GM12878 (cell line): ENCODE results near the gene PPP1R37. TPM values are rescaled to one million over a fixed set of nuclear protein-coding genes. Genes with fewer than 3 reads are reported as not detected.
A peak's percentile ranks its signal among the peaks of the same experiment; 100 is the strongest.

ENCODE experiments used
- ATAC-seq: fragments of 200-7000 bp; cut with Tn5 transposase; 3 replicates; pipeline ENCODE4 v1.9.1; 2020; ENCODE audit warnings: mild to moderate bottlenecking, moderate library complexity
- BruUV-seq: library from RNA; stranded (reverse); fragments of 400-500 nt; replicated peaks from 2 replicates; lab custom pipeline; 2021; lab: Mats Ljungman, UMichigan
- CTCF ChIA-PET: fragments of 300-600 bp; sonication (Branson Sonifier 250); formaldehyde crosslinking; extraction: SDS; loops from one replicate; lab custom pipeline; 2021; ENCODE audit warnings: inconsistent platforms; lab: Yijun Ruan, JAX
- POLR2A ChIA-PET: fragments of 350-600 bp; formaldehyde crosslinking; extraction: SDS; loops from one replicate; lab custom pipeline; 2021; ENCODE audit warnings: inconsistent platforms; lab: Charles Lee
- RAD21 ChIA-PET: fragments of 300-600 bp; sonication (Branson Sonifier 250); formaldehyde crosslinking; loops from one replicate; lab custom pipeline; 2023; ENCODE audit warnings: antibody characterized with exemption; ENCODE audit not compliant: unreplicated experiment; lab: Charles Lee
- SMC1A ChIA-PET: fragments of 300-600 bp; sonication (Branson Sonifier 250); formaldehyde crosslinking; loops from one replicate; lab custom pipeline; 2023; ENCODE audit not compliant: unreplicated experiment, uncharacterized antibody; lab: Charles Lee
- DNase-seq: peaks from one replicate; pipeline ENCODE4 v3.0.0-alpha.2; 2011; ENCODE audit warnings: low read depth, low spot score
- FAIRE-seq: peaks from 3 replicates; lab custom pipeline; 2011; peaks lifted over from hg19 to GRCh38; lab: Jason Lieb, UNC
- H2AFZ ChIP-seq: 2 replicates; pipeline ENCODE4 v1.6.0; 2011; ENCODE audit warnings: low read depth, low read length, control low read depth; ENCODE audit not compliant: control insufficient read depth
- H3K27ac ChIP-seq: 2 replicates; pipeline ENCODE4 v1.5.1; 2011; ENCODE audit warnings: control low read depth; ENCODE audit not compliant: control insufficient read depth, insufficient read depth
- H3K27me3 ChIP-seq, 2 experiments: replicated peaks in 1 of 2; 2 replicates each; pipeline versions ENCODE4 v1.6.0 to v1.6.1; 2011; ENCODE audit warnings: low read length in 1 of 2; ENCODE audit not compliant: control insufficient read depth in 2 of 2, insufficient read depth in 2 of 2
- H3K36me3 ChIP-seq, 2 experiments: 2 replicates each; pipeline ENCODE4 v1.5.1; 2011; ENCODE audit warnings: low read length in 1 of 2; ENCODE audit not compliant: control insufficient read depth in 2 of 2, insufficient read depth in 2 of 2
- H3K4me1 ChIP-seq: 2 replicates; pipeline ENCODE4 v1.6.1; 2011; ENCODE audit warnings: mild to moderate bottlenecking, low read length, moderate library complexity, mixed read lengths; ENCODE audit not compliant: control insufficient read depth, insufficient read depth
- H3K4me2 ChIP-seq: 2 replicates; pipeline ENCODE4 v1.6.0; 2011; ENCODE audit warnings: control low read depth; ENCODE audit not compliant: control insufficient read depth, insufficient read depth
- H3K4me3 ChIP-seq: fragments of 200-600 bp; sonication (generic); 2 replicates; pipeline ENCODE4 v1.5.1; 2016
- H3K79me2 ChIP-seq: 2 replicates; pipeline ENCODE4 v1.6.0; 2011; ENCODE audit warnings: low read length; ENCODE audit not compliant: control insufficient read depth, insufficient read depth
- H3K9ac ChIP-seq: 2 replicates; pipeline ENCODE4 v1.8.0; 2011; ENCODE audit warnings: low read length, control low read depth, mixed read lengths; ENCODE audit not compliant: control insufficient read depth, insufficient read depth
- H3K9me3 ChIP-seq: replicated peaks from 3 replicates; pipeline ENCODE4 v1.5.1; 2011; ENCODE audit warnings: mild to moderate bottlenecking, low read length; ENCODE audit not compliant: control insufficient read depth, insufficient read depth
- H4K20me1 ChIP-seq: 2 replicates; pipeline ENCODE4 v1.6.0; 2011; ENCODE audit not compliant: control insufficient read depth, insufficient read depth
- BHLHE40 ChIP-seq, 2 experiments: fragments of 450-650 bp in 1 of 2; IDR thresholded peaks; 2 replicates each; pipeline ENCODE4 v1.6.1; 2011 to 2017; ENCODE audit warnings: low read depth in 2 of 2, borderline replicate concordance in 1 of 2, improper control_type of control experiment in 1 of 2, low read length in 1 of 2, mild to moderate bottlenecking in 1 of 2
- CBX5 ChIP-seq: sonication (generic); IDR thresholded peaks from 2 replicates; pipeline ENCODE4 v1.6.1; 2016; ENCODE audit warnings: low read depth, moderate library complexity, mild to moderate bottlenecking, inconsistent platforms
- CHD4 ChIP-seq: fragments of 200-600 bp; sonication (generic); IDR thresholded peaks from 2 replicates; pipeline ENCODE4 v1.6.1; 2016; ENCODE audit warnings: mild to moderate bottlenecking
- CTCF ChIP-seq, 3 experiments: IDR thresholded peaks in 2 of 3; conservative IDR thresholded peaks in 1 of 3; 2 replicates each; pipeline ENCODE4 v1.5.1; 2011; ENCODE audit warnings: low read depth in 3 of 3, low read length in 3 of 3, mild to moderate bottlenecking in 3 of 3, control low read depth in 2 of 3, moderate library complexity in 2 of 3, inconsistent platforms in 1 of 3, mixed read lengths in 1 of 3; ENCODE audit not compliant: control insufficient read depth in 2 of 3, insufficient read depth in 1 of 3; ENCODE audit errors: extremely low read depth in 1 of 3
- GATAD2B ChIP-seq: fragments of 450-650 bp; conservative IDR thresholded peaks from 2 replicates; pipeline ENCODE4 v1.6.1; 2017; ENCODE audit warnings: low read depth, mild to moderate bottlenecking, moderate library complexity
- PKNOX1 ChIP-seq: fragments of 450-650 bp; IDR thresholded peaks from 2 replicates; pipeline ENCODE4 v1.6.1; 2016; ENCODE audit warnings: mild to moderate bottlenecking
- RAD51 ChIP-seq: fragments of 450-650 bp; IDR thresholded peaks from 2 replicates; pipeline ENCODE4 v1.6.1; 2016; ENCODE audit warnings: moderate library complexity, mild to moderate bottlenecking, inconsistent platforms
- REST ChIP-seq: IDR thresholded peaks from 2 replicates; pipeline ENCODE4 v1.6.1; 2012; ENCODE audit warnings: mild to moderate bottlenecking, low read depth, low read length
- SUZ12 ChIP-seq: fragments of 200-600 bp; sonication (generic); IDR thresholded peaks from one replicate; pipeline ENCODE4 v1.6.1; 2018; ENCODE audit warnings: antibody characterized with exemption, mild to moderate bottlenecking; ENCODE audit not compliant: unreplicated experiment
- ZBTB33 ChIP-seq: fragments of 450-650 bp; IDR thresholded peaks from 2 replicates; pipeline ENCODE4 v1.6.1; 2017; ENCODE audit warnings: mild to moderate bottlenecking
- ZNF24 ChIP-seq: fragments of 450-650 bp; IDR thresholded peaks from 2 replicates; pipeline ENCODE4 v1.6.1; 2017; ENCODE audit warnings: antibody characterized with exemption, mild to moderate bottlenecking
- WGBS: methylation state at CpG from one replicate; pipeline ENCODE4 v1.1.6; 2016; ENCODE audit warnings: low lambda C conversion rate; ENCODE audit not compliant: insufficient replicate concordance, insufficient coverage; ENCODE audit errors: missing lambda C conversion rate; 5-methylcytosine and 5-hydroxymethylcytosine counted together
- in situ Hi-C: fragments of 300-500 bp; cut with MboI; formaldehyde crosslinking; loops from 9 replicates; pipeline ENCODE4 v1.14.3; 2018; ENCODE audit warnings: mixed read lengths
- intact Hi-C: fragments of 100-400 bp; cut with micrococcal nuclease; formaldehyde crosslinking; loops from one replicate; pipeline ENCODE4 v1.14.2; 2022; ENCODE audit not compliant: unreplicated experiment
- polyA plus RNA-seq, 11 experiments: library from polyadenylated mRNA; depleted of rRNA in 4 of 11; unstranded in 6 of 11; stranded (reverse) in 5 of 11; fragments of >200 nt; fragmentation: Nextera tagmentation in 4 of 11; fragmentation: Illumina TruSeq in 1 of 11; extraction: Ambion mirVana in 4 of 11; extraction: Trizol in 1 of 11; gene quantifications; 1 replicate in 1 of 11; 2 replicates in 10 of 11; pipeline versions ENCODE4 v1.2.1 to v1.2.3, GENCODE V29; 2011 to 2016; ENCODE audit warnings: inconsistent platforms in 2 of 11, missing spikeins in 2 of 11, low read depth in 1 of 11
- total RNA-seq, 4 experiments: library from RNA; depleted of rRNA in 3 of 4; stranded (reverse); fragments of >200 nt in 3 of 4; fragmentation: Illumina TruSeq in 1 of 4; extraction: Trizol in 1 of 4; gene quantifications; 2 replicates each; pipeline versions ENCODE4 v1.2.1 to v1.2.3, GENCODE V29; 2013 to 2021

The PPP1R37 gene
- total and polyA plus RNA-seq, 10 of the 15 experiments (the other 5 are each of a cell fraction or from before 2014, with no cell fraction given), result 0.09 to 21.3 (median 5.1) TPM; not detected in 1

- TF ChIP-seq CTCF (IDR thresholded peaks at IDR 0.05 in 2 of 3, conservative IDR thresholded peaks at IDR 0.05 in 1 of 3; ENCODE audit: control insufficient read depth in 2 of 3, extremely low read depth in 1 of 3, insufficient read depth in 1 of 3, low read depth in 3 of 3, low read length in 3 of 3) (peak in 1 of 3 experiments; percentile 33; a peak in 2 of 6 replicates), CHD4 (no peak), RAD51 (peak; percentile 82), PKNOX1 (peak; percentile 24; the same call in 1 of the 2 replicates), BHLHE40 (IDR thresholded peaks at IDR 0.05; ENCODE audit: borderline replicate concordance in 1 of 2, low read depth in 2 of 2, low read length in 1 of 2) (peak; percentile 31 to 61; a peak in 2 of 4 replicates), GATAD2B (0 out of 2 replicates have a peak, but pooled peaks have one; percentile 32)
Observed at GRCh38 chr19:45103156-45103507, 10.2 kb downstream of the PPP1R37 start (continued).

- H3K4me1 ChIP-seq, result peaks cover 25% of the 10 kb centered on the region
- in situ Hi-C loops (no loop called here), intact Hi-C loops (no loop called here)
- ATAC-seq (peak; percentile 59), FAIRE-seq (no peak), DNase-seq (no peak)
- no peak overlapping the region for H2AFZ ChIP-seq
- POLR2A ChIA-PET, result interaction anchor here (1.9 to 2.4 kb wide), 2 partner anchors 11 to 14 kb away, joined by 8 read pairs; partner anchors contain the start of gene PPP1R37
- H3K9me3 ChIP-seq, result no peaks in the 10 kb centered on the region
- no peak overlapping the region for H3K9ac ChIP-seq
- peaks cover 2 to 15% of the 10 kb centered on the region in 2 experiments; a peak in 3 of 4 replicates for H3K36me3 ChIP-seq
- H3K79me2 ChIP-seq, result peaks cover 61% of the 10 kb centered on the region
- CTCF ChIA-PET, result interaction anchor here (0.5 to 3.0 kb wide), 11 partner anchors 9 to 83 kb away, joined by 3 to 12 read pairs (median 6); partner anchors contain the start of genes GEMIN7 and PPP1R37
- no peak overlapping the region for H3K27ac ChIP-seq
- RAD21 ChIA-PET, result interaction anchor here (0.7 to 2.3 kb wide), 5 partner anchors 12 to 114 kb away, joined by 3 to 8 read pairs (median 4); partner anchors contain the start of genes PPP1R37 and TRAPPC6A
- H3K27me3 ChIP-seq, result no peaks in the 10 kb centered on the region
- H3K4me3 ChIP-seq, result no peak overlapping the region
- WGBS, result 75% methylated on average over 25 of the region's 26 CpGs
- H3K4me2 ChIP-seq, result 0 out of 2 replicates have a peak overlapping the region, but pooled peaks have one; percentile 13
- BruUV-seq, result no TSS peak
- SMC1A ChIA-PET, result interaction anchor here (0.6 to 1.6 kb wide), 5 partner anchors 10 to 385 kb away, joined by 3 to 7 read pairs (median 3); no protein-coding TSS in a partner anchor
- peaks cover 9% of the 10 kb centered on the region for H4K20me1 ChIP-seq
- TF ChIP-seq SUZ12 (no peak), ZNF24 (no peak), REST (no peak), ZBTB33 (peak; percentile 76; the same call in 1 of the 2 replicates), CBX5 (no peak)
Observed at GRCh38 chr19:45103508-45104319, 10.7 kb downstream of the PPP1R37 start.
